Measurements from ENCODE around the gene AGO1. TPM values are rescaled to one million over a fixed set of nuclear protein-coding genes. Genes with fewer than 3 reads are reported as not detected.

The AGO1 gene
- total RNA-seq, 1 donor from 2014 or later = 103 TPM

DNA sequence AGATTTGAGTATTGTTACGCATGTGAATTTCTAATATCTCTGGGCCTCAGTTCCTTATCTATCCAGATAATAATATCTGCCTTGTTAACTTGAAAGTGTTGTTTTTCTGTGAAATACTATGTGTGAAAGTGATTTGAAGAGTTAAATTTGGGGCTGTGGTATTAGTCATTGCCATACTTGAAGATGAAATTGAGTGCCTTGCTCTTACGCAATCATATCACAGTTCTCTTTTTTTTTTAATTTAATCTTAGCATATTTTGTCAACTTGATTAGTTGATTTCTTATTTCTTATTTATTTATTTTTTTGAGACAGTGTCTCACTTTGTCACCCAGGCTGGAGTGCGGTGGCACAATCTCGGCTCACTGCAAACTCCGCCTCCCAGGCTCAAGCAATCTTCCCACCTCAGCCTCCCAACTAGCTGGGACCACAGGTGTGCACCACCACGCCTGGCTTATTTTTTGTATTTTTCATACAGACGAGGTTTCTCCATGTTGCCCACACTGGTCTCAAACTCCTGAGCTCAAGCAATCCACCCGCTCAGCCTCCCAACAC is 44.2 kb upstream of the AGO1 start:
- Mint-ChIP-seq H3K9me3 (ENCODE audit: unreplicated experiment) (no peaks in the 10 kb centered on the region), H3K4me3 (ENCODE audit: unreplicated experiment) (no peak overlapping the region), H3K4me1 (ENCODE audit: low read depth, unreplicated experiment) (no peaks in the 10 kb centered on the region), H3K27ac (ENCODE audit: unreplicated experiment) (no peak overlapping the region), H3K27me3 (ENCODE audit: unreplicated experiment) (no peaks in the 10 kb centered on the region), H3K36me3 (ENCODE audit: unreplicated experiment) (peaks cover 5% of the 10 kb centered on the region)
- TF ChIP-seq, protein P1, sequence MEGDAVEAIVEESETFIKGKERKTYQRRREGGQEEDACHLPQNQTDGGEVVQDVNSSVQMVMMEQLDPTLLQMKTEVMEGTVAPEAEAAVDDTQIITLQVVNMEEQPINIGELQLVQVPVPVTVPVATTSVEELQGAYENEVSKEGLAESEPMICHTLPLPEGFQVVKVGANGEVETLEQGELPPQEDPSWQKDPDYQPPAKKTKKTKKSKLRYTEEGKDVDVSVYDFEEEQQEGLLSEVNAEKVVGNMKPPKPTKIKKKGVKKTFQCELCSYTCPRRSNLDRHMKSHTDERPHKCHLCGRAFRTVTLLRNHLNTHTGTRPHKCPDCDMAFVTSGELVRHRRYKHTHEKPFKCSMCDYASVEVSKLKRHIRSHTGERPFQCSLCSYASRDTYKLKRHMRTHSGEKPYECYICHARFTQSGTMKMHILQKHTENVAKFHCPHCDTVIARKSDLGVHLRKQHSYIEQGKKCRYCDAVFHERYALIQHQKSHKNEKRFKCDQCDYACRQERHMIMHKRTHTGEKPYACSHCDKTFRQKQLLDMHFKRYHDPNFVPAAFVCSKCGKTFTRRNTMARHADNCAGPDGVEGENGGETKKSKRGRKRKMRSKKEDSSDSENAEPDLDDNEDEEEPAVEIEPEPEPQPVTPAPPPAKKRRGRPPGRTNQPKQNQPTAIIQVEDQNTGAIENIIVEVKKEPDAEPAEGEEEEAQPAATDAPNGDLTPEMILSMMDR (IDR thresholded peaks at IDR 0.05; ENCODE audit: partially characterized antibody, unreplicated experiment) = no peak
- DNase-seq = no peak

DNA sequence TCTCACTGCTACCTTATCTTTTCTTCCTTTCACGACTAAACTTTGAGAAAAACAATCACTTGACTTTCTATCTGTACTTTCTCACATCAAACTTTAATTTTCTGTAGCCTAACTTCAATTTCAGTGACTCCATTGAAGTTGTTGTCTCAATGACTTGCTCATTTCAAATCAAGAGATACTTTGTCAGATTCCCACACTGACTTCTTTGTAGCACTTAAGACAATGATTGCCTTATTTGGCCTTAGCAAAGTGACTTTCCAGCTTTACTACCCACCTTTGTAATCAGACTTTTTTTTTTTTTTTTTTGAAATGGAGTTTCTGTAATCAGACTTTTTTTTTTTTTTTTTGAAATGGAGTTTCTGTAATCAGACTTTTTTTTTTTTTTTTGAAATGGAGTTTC is 38.2 kb upstream of the AGO1 start:
- H3K4me3 Mint-ChIP-seq (ENCODE audit: unreplicated experiment) = no peak overlapping the region
- H3K27ac Mint-ChIP-seq (ENCODE audit: unreplicated experiment) = no peak overlapping the region
- H3K9me3 Mint-ChIP-seq (ENCODE audit: unreplicated experiment) = no peaks in the 10 kb centered on the region
- peaks cover 3% of the 10 kb centered on the region for H3K4me1 Mint-ChIP-seq (ENCODE audit: low read depth, unreplicated experiment)
- H3K36me3 Mint-ChIP-seq (ENCODE audit: unreplicated experiment) = no peaks in the 10 kb centered on the region
- DNase-seq = no peak
- no peaks in the 10 kb centered on the region for H3K27me3 Mint-ChIP-seq (ENCODE audit: unreplicated experiment)
- TF ChIP-seq, protein P1 (IDR thresholded peaks at IDR 0.05; ENCODE audit: partially characterized antibody, unreplicated experiment) = no peak

DNA sequence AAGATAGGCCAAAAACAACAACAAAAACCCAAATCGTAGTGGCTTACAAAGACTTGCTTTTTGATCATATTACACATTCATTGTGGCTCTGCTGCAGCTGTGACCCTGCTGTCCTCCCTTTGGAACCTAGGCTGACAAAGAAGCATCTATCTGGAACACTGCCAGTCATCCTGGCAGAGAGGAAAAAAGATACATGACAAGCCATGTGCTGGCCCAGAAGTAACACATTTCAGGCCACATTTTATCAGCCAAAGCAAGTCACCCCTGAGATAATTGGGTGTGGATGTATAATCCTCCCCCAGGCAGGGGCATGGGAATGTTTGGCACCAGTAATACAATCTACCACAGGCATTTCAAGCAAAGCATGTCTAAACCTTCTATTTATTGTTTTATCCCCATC is 37.2 kb upstream of the AGO1 start:
- H3K9me3 Mint-ChIP-seq (ENCODE audit: unreplicated experiment) = no peaks in the 10 kb centered on the region
- no peak for DNase-seq
- H3K27ac Mint-ChIP-seq (ENCODE audit: unreplicated experiment) = no peak overlapping the region
- no peak overlapping the region for H3K4me3 Mint-ChIP-seq (ENCODE audit: unreplicated experiment)
- TF ChIP-seq, protein P1 (IDR thresholded peaks at IDR 0.05; ENCODE audit: partially characterized antibody, unreplicated experiment) = no peak
- H3K4me1 Mint-ChIP-seq (ENCODE audit: low read depth, unreplicated experiment) = peaks cover 3% of the 10 kb centered on the region
- H3K27me3 Mint-ChIP-seq (ENCODE audit: unreplicated experiment) = no peaks in the 10 kb centered on the region
- H3K36me3 Mint-ChIP-seq (ENCODE audit: unreplicated experiment) = no peaks in the 10 kb centered on the region

DNA sequence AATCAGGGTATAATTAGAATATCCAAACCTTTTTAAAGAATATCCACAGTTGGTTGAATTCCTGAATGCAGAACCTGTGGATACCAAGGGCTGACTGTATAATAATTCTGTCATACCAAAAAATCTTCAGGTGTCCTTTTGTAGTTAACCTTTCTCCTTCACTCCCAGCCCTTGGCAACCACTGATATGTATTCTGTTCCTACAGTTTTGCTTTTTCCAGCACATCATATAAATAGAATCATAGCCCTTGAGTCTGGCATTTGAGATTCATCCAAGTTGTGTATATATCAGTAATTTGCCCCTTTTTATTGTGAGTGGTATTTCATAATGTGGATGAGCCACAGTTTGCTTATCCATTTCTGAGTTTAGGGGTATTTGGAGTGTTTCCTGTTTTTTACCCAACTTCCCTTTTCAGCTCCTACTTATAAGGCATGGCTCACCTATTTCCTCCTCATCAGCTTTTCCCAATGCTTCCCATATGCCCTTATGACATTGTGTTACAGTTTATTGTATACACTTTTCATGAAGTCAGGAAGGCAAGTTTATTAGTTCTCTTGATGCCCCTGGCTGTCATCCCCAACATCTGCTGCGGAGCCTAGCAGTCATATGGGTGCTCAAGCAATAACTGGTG is 35.0 kb upstream of the AGO1 start:
- no peak overlapping the region for H3K27ac Mint-ChIP-seq (ENCODE audit: unreplicated experiment)
- peaks cover 3% of the 10 kb centered on the region for H3K4me1 Mint-ChIP-seq (ENCODE audit: low read depth, unreplicated experiment)
- no peaks in the 10 kb centered on the region for H3K27me3 Mint-ChIP-seq (ENCODE audit: unreplicated experiment)
- DNase-seq = no peak
- TF ChIP-seq, protein P1 (IDR thresholded peaks at IDR 0.05; ENCODE audit: partially characterized antibody, unreplicated experiment) = no peak
- H3K4me3 Mint-ChIP-seq (ENCODE audit: unreplicated experiment) = no peak overlapping the region
- H3K9me3 Mint-ChIP-seq (ENCODE audit: unreplicated experiment) = no peaks in the 10 kb centered on the region
- H3K36me3 Mint-ChIP-seq (ENCODE audit: unreplicated experiment) = peaks cover 4% of the 10 kb centered on the region

DNA sequence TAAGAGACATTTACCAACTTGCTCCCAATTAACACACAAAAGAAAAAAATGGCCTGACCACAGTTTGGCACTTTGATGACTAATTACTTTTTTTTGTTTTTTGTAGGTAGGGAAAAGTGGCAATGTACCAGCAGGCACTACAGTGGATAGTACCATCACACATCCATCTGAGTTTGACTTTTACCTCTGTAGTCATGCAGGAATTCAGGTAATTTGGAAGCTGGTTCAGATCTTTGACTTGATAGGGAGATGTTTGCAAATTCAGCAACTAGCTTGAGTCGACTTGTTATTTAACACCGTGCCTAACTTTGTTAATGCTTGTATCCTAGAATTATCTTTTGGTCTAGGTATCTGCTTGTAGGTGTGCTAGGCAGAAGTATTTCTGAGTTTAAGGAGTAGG is 33.0 kb upstream of the AGO1 start:
- no peak for DNase-seq
- TF ChIP-seq, protein P1 (IDR thresholded peaks at IDR 0.05; ENCODE audit: partially characterized antibody, unreplicated experiment) = no peak
- no peak overlapping the region for H3K4me3 Mint-ChIP-seq (ENCODE audit: unreplicated experiment)
- H3K27ac Mint-ChIP-seq (ENCODE audit: unreplicated experiment) = no peak overlapping the region
- peaks cover 3% of the 10 kb centered on the region for H3K4me1 Mint-ChIP-seq (ENCODE audit: low read depth, unreplicated experiment)
- peaks cover 4% of the 10 kb centered on the region for H3K36me3 Mint-ChIP-seq (ENCODE audit: unreplicated experiment)
- no peaks in the 10 kb centered on the region for H3K9me3 Mint-ChIP-seq (ENCODE audit: unreplicated experiment)
- no peaks in the 10 kb centered on the region for H3K27me3 Mint-ChIP-seq (ENCODE audit: unreplicated experiment)

All from glutamatergic neuron (in vitro differentiated cells).